Testis (tissue), 2 donors: ENCODE measurements around the gene MRAP2.

Experiments
- CTCF ChIP-seq, 3 experiments: fragments of 450-650 bp in 2 of 3; fragments of 200-600 bp in 1 of 3; sonication (generic) in 1 of 3; IDR thresholded peaks; one replicate each; pipeline ENCODE4 v1.5.1; 2016 to 2019; ENCODE audit warnings: antibody characterized with exemption in 3 of 3, mild to moderate bottlenecking in 2 of 3, moderate library complexity in 1 of 3
- POLR2A ChIP-seq: fragments of 450-650 bp; IDR thresholded peaks from one replicate; pipeline ENCODE4 v1.6.1; 2017; ENCODE audit warnings: antibody characterized with exemption, mild to moderate bottlenecking, moderate library complexity

DNA sequence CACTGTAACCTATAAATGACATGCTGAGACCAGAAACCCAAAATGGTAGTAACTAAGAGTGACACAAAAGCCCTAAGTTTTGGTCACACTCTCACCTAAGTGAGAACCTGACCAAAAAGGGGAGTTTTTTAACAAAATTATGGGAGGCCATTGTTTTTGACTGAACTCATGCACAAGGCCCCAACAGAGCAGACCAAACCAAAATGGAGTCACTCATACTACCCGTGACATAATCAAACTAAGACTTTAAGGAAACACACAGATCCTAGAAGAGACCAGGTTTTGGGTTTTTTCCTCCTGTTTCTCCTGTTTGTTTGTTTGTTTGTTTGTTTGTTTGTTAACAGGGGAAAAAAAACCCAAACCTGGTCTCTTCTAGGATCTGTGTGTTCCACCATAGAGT is 49.2 kb upstream of the MRAP2 start:
- TF ChIP-seq POLR2A (no peak), CTCF (IDR thresholded peaks at IDR 0.05) (no peak)
